OCI-LY7 (cell line): ENCODE measurements around the gene URM1.

Experiments used
- CTCF ChIP-seq: fragments of 200-600 bp; sonication (generic); conservative IDR thresholded peaks from 2 replicates; pipeline ENCODE4 v1.5.1; 2014; ENCODE audit warnings: mild to moderate bottlenecking, antibody characterized with exemption, low read length, moderate library complexity, mixed read lengths
- EZH2phosphoT487 ChIP-seq: fragments of 200-600 bp; sonication (generic); IDR thresholded peaks from 2 replicates; pipeline ENCODE4 v1.6.1; 2018; ENCODE audit warnings: low read depth, borderline replicate concordance, mild to moderate bottlenecking, mixed run types, antibody characterized with exemption, low read length, moderate library complexity, mixed read lengths

GRCh38 chr9:128372188-128372641 lies 1.0 kb downstream of the URM1 start:
- TF ChIP-seq CTCF (no peak), EZH2phosphoT487 (no peak)
